GM12875 (cell line): ENCODE measurements around the gene LGALS12.

ENCODE experiments used
- H3K4me3 ChIP-seq: one replicate; pipeline ENCODE4 v1.5.1; 2011; ENCODE audit warnings: low read depth, low read length, control low read depth
- CTCF ChIP-seq: IDR thresholded peaks from 2 replicates; pipeline ENCODE4 v1.5.1; 2011; ENCODE audit warnings: low read depth, mild to moderate bottlenecking, control low read depth, inconsistent platforms, low read length, moderate library complexity, borderline replicate concordance; ENCODE audit not compliant: insufficient read depth

The LGALS12 gene

GRCh38 chr11:63504054-63504453 is 1.8 kb upstream of the LGALS12 start:
- TF ChIP-seq CTCF = no peak
- no peak overlapping the region for H3K4me3 ChIP-seq

GRCh38 chr11:63504933-63505586 is 824 bp upstream of the LGALS12 start:
- H3K4me3 ChIP-seq = no peak overlapping the region
- no peak for TF ChIP-seq CTCF

GRCh38 chr11:63506876-63507275 is 992 bp downstream of the LGALS12 start:
- TF ChIP-seq CTCF = no peak

GRCh38 chr11:63507511-63507910 is 1.6 kb downstream of the LGALS12 start:
- TF ChIP-seq CTCF = no peak
- no peak overlapping the region for H3K4me3 ChIP-seq

More at GRCh38 chr11:63506876-63507275, 992 bp downstream of the LGALS12 start:
- no peak overlapping the region for H3K4me3 ChIP-seq

- no peak overlapping the region for H3K4me3 ChIP-seq
- TF ChIP-seq CTCF = peak; percentile 50
These were observed 2.1 kb downstream of the LGALS12 start for GRCh38 chr11:63508009-63508408.

- no peak overlapping the region for H3K4me3 ChIP-seq
- TF ChIP-seq CTCF = no peak
These were observed 2.9 kb downstream of the LGALS12 start for GRCh38 chr11:63508745-63509144.

- H3K4me3 ChIP-seq = no peak overlapping the region
- TF ChIP-seq CTCF = no peak
These were observed 4.6 kb downstream of the LGALS12 start for GRCh38 chr11:63510360-63511047.
